GM10266 (cell line): ENCODE data around the gene SBF2.

ENCODE experiments used
- DNase-seq: peaks from one replicate; pipeline ENCODE4 v3.0.0; 2012; ENCODE audit errors: extremely low spot score
- CTCF ChIP-seq: IDR thresholded peaks from 2 replicates; pipeline ENCODE4 v1.5.1; 2012; ENCODE audit warnings: mild to moderate bottlenecking, low read depth; ENCODE audit not compliant: control insufficient read depth, insufficient read depth; ENCODE audit errors: missing control alignments

Gene SBF2

GRCh38 chr11:9974375-9974774 lies 319.6 kb downstream of the SBF2 start:
- DNase-seq: no peak
- TF ChIP-seq CTCF: no peak

DNA sequence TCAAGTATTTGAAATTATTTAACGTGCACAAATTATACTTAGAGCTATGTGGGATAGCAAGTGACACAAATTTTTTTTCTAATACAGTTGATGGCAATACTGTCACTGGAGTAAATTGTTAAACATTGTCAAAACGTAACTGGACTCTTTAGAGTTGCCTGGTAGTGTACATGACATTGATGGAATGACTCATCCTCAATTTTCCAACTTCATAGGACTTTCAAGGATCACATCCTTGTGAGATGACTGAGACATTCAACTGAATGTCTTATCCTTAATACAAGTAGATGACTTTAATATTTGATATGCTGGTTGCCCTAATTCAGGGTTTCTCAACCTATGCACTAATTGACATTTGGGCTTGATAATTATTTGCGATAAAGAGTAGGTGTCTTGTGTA lies 320.1 kb downstream of the SBF2 start:
- no peak for TF ChIP-seq CTCF
- no peak for DNase-seq

DNA sequence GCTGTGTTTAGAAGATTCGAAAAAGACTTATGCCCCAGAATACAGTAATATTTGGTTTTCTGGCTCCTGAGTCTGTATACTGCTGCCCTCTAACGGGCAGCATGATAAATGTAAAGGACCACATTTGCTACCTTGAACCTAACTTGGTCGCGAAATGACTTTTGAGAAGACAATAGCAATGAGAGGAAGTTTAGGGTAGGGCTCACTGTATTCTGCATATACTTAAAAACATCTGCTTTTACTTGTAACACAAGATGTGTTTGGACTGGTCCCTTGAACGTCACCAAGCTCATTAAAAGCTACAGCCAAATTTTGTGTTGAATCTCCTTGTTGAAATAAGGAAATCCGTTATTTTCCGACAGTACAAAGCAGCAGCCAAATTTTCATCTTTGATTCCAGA lies 321.0 kb downstream of the SBF2 start:
- peak; percentile 63 for DNase-seq
- peak; percentile 69 for TF ChIP-seq CTCF

- TF ChIP-seq CTCF: no peak
- DNase-seq: no peak
Observed at GRCh38 chr11:9971894-9972293, 322.1 kb downstream of the SBF2 start.

DNA sequence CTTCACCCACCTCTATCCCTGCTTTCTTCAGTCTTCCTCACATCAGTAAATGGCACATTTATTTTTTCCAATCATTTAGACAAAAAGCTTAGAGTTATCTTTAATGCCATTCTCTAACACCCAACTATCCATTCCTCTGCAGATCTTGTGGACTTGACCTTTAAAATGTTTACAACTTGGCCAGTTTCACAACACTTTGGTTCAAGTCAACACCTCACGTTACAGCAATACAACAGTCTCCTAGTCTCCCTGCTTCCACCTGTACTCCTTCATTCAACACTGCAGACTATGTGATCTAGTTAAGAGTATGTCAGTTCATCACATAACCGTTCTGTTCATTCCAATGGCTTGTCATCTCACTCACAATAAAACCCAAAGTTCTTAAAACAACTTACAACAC lies 325.0 kb downstream of the SBF2 start:
- DNase-seq: no peak
- no peak for TF ChIP-seq CTCF

- no peak for TF ChIP-seq CTCF
- peak; percentile 32 for DNase-seq
Observed at GRCh38 chr11:9962722-9963121, 331.3 kb downstream of the SBF2 start.

DNA sequence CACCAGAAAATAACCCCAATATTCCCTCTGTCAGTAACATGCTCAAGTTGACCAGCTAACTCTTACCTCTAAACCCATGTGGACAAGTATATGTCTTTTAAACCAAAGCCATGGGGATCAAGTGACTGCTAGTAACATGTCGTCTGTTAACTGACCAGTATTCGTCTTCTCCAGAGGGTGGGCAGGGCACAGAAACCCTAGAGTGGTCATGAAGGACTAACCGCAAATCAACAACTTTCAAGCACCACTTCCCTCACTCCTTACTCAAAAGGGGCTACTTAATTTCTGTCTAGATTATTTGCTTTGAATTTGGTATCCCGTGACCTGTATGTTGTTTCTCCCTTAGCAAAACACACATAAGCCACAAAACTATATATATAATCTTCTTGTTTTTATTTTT lies 336.9 kb downstream of the SBF2 start:
- no peak for TF ChIP-seq CTCF
- DNase-seq: no peak
